Hepatocyte (in vitro differentiated cells): Measurements from ENCODE around the gene TPGS1.

ENCODE experiments used
- CTCF ChIP-seq: fragments of 200-600 bp; sonication (generic); IDR thresholded peaks from 2 replicates; pipeline ENCODE4 v1.5.1; 2016; ENCODE audit warnings: antibody characterized with exemption, mild to moderate bottlenecking; ENCODE audit not compliant: poor library complexity
- EZH2phosphoT487 ChIP-seq: fragments of 200-600 bp; sonication (generic); IDR thresholded peaks from one replicate; pipeline ENCODE4 v1.6.1; 2018; ENCODE audit warnings: antibody characterized with exemption, mild to moderate bottlenecking, low read depth, moderate library complexity; ENCODE audit not compliant: unreplicated experiment, severe bottlenecking

- TF ChIP-seq CTCF (no peak), EZH2phosphoT487 (no peak)
These were observed 11.1 kb upstream of the TPGS1 start, which contains the start of gene MADCAM1 for GRCh38 chr19:496112-496665.
